Panc1 (cell line): Measurements from ENCODE around the gene PLCD4. TPM values are rescaled to one million over a fixed set of nuclear protein-coding genes. Genes with fewer than 3 reads are reported as not detected.

Experiments used
- ATAC-seq: fragments of 200-7000 bp; cut with Tn5 transposase; 2 replicates; pipeline ENCODE4 v1.9.1; 2020; ENCODE audit warnings: mild to moderate bottlenecking, moderate library complexity
- BruUV-seq: library from RNA; stranded (reverse); fragments of 400-500 nt; replicated peaks from 2 replicates; lab custom pipeline; 2021; lab: Mats Ljungman, UMichigan
- CTCF ChIA-PET: fragments of 300-600 bp; sonication (Branson Sonifier 250); formaldehyde crosslinking; loops from one replicate; lab custom pipeline; 2022; ENCODE audit warnings: antibody characterized with exemption; lab: Charles Lee
- POLR2A ChIA-PET: fragments of 300-600 bp; sonication (Branson Sonifier 250); formaldehyde crosslinking; loops from one replicate; lab custom pipeline; 2022; ENCODE audit warnings: antibody characterized with exemption; lab: Charles Lee
- DNase-seq: peaks from one replicate; pipeline ENCODE4 v3.0.0-alpha.2; 2010; ENCODE audit warnings: low read depth, low spot score
- H3K27ac ChIP-seq: 2 replicates; pipeline ENCODE4 v1.5.1; 2011; ENCODE audit warnings: mild to moderate bottlenecking, low read length, inconsistent platforms
- H3K27me3 ChIP-seq: fragments of 200-500 bp; sonication (Bioruptor generic); 2 replicates; pipeline ENCODE4 v1.6.0; 2014; ENCODE audit warnings: low read length, inconsistent platforms; ENCODE audit not compliant: control insufficient read depth, insufficient read depth
- H3K36me3 ChIP-seq: fragments of 200-500 bp; sonication (Bioruptor generic); 2 replicates; pipeline ENCODE4 v1.5.1; 2014; ENCODE audit warnings: inconsistent platforms, mild to moderate bottlenecking, low read length, moderate library complexity; ENCODE audit not compliant: control insufficient read depth, insufficient read depth
- H3K4me1 ChIP-seq: 2 replicates; pipeline ENCODE4 v1.5.1; 2011; ENCODE audit warnings: inconsistent platforms, mild to moderate bottlenecking, low read length, moderate library complexity; ENCODE audit not compliant: control insufficient read depth, insufficient read depth
- H3K4me3 ChIP-seq, 2 experiments: 2 replicates each; pipeline ENCODE4 v1.5.1; 2011 to 2012; ENCODE audit warnings: low read depth in 2 of 2, low read length in 2 of 2, mild to moderate bottlenecking in 2 of 2, inconsistent platforms in 1 of 2, moderate library complexity in 1 of 2
- H3K9me3 ChIP-seq: fragments of 200-500 bp; sonication (Bioruptor generic); 2 replicates; pipeline ENCODE4 v1.5.1; 2014; ENCODE audit warnings: low read depth, mild to moderate bottlenecking, inconsistent platforms, low read length, moderate library complexity; ENCODE audit not compliant: control insufficient read depth, insufficient read depth
- POLR2AphosphoS5 ChIP-seq: IDR thresholded peaks from 2 replicates; pipeline ENCODE4 v1.6.1; 2012; ENCODE audit warnings: mild to moderate bottlenecking, low read depth, low read length, moderate library complexity
- SIN3A ChIP-seq: IDR thresholded peaks from 2 replicates; pipeline ENCODE4 v1.6.1; 2012; ENCODE audit warnings: low read depth, mild to moderate bottlenecking, low read length, moderate library complexity, borderline replicate concordance; ENCODE audit not compliant: insufficient read depth
- TCF7L2 ChIP-seq: IDR thresholded peaks from 2 replicates; pipeline ENCODE4 v1.6.1; 2011; ENCODE audit warnings: mild to moderate bottlenecking, low read depth, low read length, inconsistent platforms
- in situ Hi-C: cut with HindIII; loops from 2 replicates; pipeline ENCODE4 v1.10.0; 2016; ENCODE audit warnings: low sequenced_read_pairs, low pct_unique_long_range_greater_than_20kb
- intact Hi-C: fragments of 100-400 bp; cut with micrococcal nuclease; formaldehyde crosslinking; loops from one replicate; pipeline ENCODE4 v1.10.0; 2022; ENCODE audit not compliant: unreplicated experiment
- total RNA-seq: library from RNA; stranded (reverse); gene quantifications from one replicate; pipeline ENCODE4 v1.2.1, GENCODE V29; 2021; ENCODE audit not compliant: unreplicated experiment
- TF ChIP-seq, protein P1 (sequence below), 2 experiments: IDR thresholded peaks; 2 replicates each; pipeline ENCODE4 v1.6.1; 2011 to 2012; ENCODE audit warnings: low read depth in 2 of 2, control low read depth in 1 of 2, low read length in 1 of 2, mild to moderate bottlenecking in 1 of 2, moderate library complexity in 1 of 2; ENCODE audit not compliant: insufficient read depth in 1 of 2
- TF ChIP-seq, protein P2 (sequence below): fragments of 450-650 bp; IDR thresholded peaks from 2 replicates; pipeline ENCODE4 v1.5.1; 2017; ENCODE audit warnings: mild to moderate bottlenecking

PLCD4 gene
- total RNA-seq, 1 experiment from 2014 or later: 12.9 TPM

DNA sequence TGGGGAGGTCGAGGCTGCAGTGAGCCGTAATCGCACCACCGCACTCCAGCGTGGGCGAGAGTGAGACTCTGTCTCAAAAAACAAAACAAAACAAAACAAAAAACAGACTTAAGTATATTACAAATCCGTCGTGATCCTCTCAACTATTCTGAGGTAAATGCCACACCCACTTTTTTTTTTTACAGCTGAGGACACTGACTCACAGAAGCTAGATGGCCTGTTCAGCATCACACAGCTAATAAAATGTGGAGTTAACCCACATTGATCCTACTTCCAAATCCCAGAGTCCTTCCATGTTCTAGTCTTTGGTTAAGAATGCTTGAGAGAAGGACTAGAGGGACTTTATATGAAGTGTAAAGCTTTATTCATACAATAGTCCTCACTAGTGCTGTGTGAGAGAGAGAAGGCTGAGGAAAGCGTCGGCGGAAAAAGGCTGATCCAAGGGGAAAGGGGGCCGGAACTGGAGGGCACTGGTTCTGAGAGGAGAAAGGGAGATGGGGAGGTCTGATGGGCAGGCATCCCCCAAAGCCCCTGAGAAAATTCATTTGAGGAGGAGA lies 63.5 kb downstream of the PLCD4 start:
- Histone ChIP-seq H3K27ac (peak overlapping the region; percentile 86), H3K4me3 (peak overlapping the region; percentile 92 to 97), H3K9me3 (no peaks in the 10 kb centered on the region), H3K4me1 (peaks cover 5% of the 10 kb centered on the region; the same call in 1 of the 2 replicates), H3K27me3 (no peaks in the 10 kb centered on the region), H3K36me3 (peaks cover 6% of the 10 kb centered on the region)
- no peak for DNase-seq
- ChIA-PET POLR2A (interaction anchor here (0.5 to 1.1 kb wide), 3 partner anchors 12 to 16 kb away, joined by 3 to 18 read pairs (median 4); partner anchors contain the start of genes BCS1L and ZNF142), CTCF (interaction anchor here (0.8 kb wide), 1 partner anchor 12 kb away, joined by 4 read pairs; the partner anchor contains the start of genes BCS1L and ZNF142)
- in situ Hi-C loops (no loop called here), intact Hi-C loops (no loop called here)
- ATAC-seq: peak; percentile 35
- BruUV-seq: TSS peak; percentile 94
- TF ChIP-seq POLR2AphosphoS5 (no peak), TCF7L2 (no peak), SIN3A (no peak)
- TF ChIP-seq, protein P1, sequence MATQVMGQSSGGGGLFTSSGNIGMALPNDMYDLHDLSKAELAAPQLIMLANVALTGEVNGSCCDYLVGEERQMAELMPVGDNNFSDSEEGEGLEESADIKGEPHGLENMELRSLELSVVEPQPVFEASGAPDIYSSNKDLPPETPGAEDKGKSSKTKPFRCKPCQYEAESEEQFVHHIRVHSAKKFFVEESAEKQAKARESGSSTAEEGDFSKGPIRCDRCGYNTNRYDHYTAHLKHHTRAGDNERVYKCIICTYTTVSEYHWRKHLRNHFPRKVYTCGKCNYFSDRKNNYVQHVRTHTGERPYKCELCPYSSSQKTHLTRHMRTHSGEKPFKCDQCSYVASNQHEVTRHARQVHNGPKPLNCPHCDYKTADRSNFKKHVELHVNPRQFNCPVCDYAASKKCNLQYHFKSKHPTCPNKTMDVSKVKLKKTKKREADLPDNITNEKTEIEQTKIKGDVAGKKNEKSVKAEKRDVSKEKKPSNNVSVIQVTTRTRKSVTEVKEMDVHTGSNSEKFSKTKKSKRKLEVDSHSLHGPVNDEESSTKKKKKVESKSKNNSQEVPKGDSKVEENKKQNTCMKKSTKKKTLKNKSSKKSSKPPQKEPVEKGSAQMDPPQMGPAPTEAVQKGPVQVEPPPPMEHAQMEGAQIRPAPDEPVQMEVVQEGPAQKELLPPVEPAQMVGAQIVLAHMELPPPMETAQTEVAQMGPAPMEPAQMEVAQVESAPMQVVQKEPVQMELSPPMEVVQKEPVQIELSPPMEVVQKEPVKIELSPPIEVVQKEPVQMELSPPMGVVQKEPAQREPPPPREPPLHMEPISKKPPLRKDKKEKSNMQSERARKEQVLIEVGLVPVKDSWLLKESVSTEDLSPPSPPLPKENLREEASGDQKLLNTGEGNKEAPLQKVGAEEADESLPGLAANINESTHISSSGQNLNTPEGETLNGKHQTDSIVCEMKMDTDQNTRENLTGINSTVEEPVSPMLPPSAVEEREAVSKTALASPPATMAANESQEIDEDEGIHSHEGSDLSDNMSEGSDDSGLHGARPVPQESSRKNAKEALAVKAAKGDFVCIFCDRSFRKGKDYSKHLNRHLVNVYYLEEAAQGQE (IDR thresholded peaks at IDR 0.05; ENCODE audit: insufficient read depth in 1 of 2, low read depth in 2 of 2, low read length in 1 of 2): no peak
- TF ChIP-seq, protein P2, sequence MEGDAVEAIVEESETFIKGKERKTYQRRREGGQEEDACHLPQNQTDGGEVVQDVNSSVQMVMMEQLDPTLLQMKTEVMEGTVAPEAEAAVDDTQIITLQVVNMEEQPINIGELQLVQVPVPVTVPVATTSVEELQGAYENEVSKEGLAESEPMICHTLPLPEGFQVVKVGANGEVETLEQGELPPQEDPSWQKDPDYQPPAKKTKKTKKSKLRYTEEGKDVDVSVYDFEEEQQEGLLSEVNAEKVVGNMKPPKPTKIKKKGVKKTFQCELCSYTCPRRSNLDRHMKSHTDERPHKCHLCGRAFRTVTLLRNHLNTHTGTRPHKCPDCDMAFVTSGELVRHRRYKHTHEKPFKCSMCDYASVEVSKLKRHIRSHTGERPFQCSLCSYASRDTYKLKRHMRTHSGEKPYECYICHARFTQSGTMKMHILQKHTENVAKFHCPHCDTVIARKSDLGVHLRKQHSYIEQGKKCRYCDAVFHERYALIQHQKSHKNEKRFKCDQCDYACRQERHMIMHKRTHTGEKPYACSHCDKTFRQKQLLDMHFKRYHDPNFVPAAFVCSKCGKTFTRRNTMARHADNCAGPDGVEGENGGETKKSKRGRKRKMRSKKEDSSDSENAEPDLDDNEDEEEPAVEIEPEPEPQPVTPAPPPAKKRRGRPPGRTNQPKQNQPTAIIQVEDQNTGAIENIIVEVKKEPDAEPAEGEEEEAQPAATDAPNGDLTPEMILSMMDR: no peak

DNA sequence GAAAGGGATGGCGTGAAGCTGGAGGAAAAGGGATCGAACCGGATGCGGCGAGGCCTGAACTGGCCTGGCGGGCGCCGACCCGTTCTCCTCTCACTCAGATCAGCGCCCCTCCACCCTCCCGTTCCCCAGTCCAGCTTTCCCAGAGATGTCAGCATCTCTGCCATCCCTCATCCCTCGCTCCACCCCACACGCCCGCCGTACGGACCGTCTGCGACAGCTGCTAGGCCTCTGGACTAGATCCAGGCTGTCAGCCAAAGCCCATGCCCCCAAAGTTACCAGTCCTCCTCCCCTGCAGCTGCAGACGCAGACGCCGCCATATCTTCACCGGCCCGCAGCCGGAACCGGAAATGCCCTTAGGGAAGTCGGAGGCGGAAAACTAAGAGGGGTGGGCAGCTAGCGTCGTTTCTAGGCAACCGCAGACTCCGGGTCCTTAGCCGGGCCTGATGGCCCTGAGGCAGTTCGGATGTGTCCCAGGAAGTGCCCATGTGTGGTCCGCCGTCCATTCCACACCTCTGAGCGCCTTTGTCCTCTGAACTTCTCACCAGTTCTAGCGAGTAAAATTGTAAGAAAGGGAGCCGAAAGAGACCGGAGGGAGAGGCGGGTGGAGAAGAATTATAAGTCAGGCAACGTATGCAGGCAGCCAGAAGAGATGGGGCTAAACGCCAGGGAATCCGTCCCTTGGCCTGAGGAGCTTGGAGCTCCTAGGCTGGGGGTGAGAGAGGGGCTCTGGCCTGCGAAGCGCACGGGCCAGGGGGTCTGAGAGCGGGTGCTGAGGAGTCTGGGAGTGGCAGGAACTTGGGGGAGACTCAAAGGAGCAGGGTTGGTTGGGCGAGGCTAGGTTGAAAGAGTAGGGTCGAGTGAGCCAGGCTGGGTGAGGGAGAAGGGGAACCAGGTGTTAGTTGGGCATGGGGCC lies 64.2 kb downstream of the PLCD4 start, which contains the start of the genes RNF25 and STK36:
TSS of gene RNF25 (minus strand) at position 349 of the 913 bp plus-strand sequence. CDS start at position 317, 32 bp downstream.
TSS of gene STK36 (plus strand) at position 433 of the 913 bp plus-strand sequence. CDS start 744 bp downstream, outside the sequence.
- intact Hi-C loops: no loop called here
- Histone ChIP-seq H3K27me3 (no peaks in the 10 kb centered on the region), H3K9me3 (no peaks in the 10 kb centered on the region), H3K4me3 (peak within 1 kb of the TSS; percentile 92 to 97), H3K36me3 (peaks cover 3% of the 10 kb centered on the region), H3K4me1 (peaks cover 5% of the 10 kb centered on the region; the same call in 1 of the 2 replicates), H3K27ac (peak within 1 kb of the TSS; percentile 86)
- ChIA-PET POLR2A (interaction anchor here (0.5 to 1.1 kb wide), 4 partner anchors 12 to 74 kb away, joined by 3 to 18 read pairs (median 4); partner anchors contain the start of genes BCS1L and ZNF142), CTCF (interaction anchor here (0.8 kb wide), 1 partner anchor 13 kb away, joined by 4 read pairs; the partner anchor contains the start of genes BCS1L and ZNF142)
- peak; percentile 99 for ATAC-seq
- TF ChIP-seq POLR2AphosphoS5 (peak; percentile 95), TCF7L2 (no peak), SIN3A (peak; percentile 84)
- TF ChIP-seq, protein P2: no peak
- in situ Hi-C loops: no loop called here
- no TSS peak for BruUV-seq
- DNase-seq: peak; percentile 47
